ENCODE results near the gene NTN1. TPM values are rescaled to one million over a fixed set of nuclear protein-coding genes. Genes with fewer than 3 reads are reported as not detected.

Gene NTN1
- total RNA-seq, 4 donors from 2014 or later, result 3.6 to 20.6 (median 7.2) TPM

DNA sequence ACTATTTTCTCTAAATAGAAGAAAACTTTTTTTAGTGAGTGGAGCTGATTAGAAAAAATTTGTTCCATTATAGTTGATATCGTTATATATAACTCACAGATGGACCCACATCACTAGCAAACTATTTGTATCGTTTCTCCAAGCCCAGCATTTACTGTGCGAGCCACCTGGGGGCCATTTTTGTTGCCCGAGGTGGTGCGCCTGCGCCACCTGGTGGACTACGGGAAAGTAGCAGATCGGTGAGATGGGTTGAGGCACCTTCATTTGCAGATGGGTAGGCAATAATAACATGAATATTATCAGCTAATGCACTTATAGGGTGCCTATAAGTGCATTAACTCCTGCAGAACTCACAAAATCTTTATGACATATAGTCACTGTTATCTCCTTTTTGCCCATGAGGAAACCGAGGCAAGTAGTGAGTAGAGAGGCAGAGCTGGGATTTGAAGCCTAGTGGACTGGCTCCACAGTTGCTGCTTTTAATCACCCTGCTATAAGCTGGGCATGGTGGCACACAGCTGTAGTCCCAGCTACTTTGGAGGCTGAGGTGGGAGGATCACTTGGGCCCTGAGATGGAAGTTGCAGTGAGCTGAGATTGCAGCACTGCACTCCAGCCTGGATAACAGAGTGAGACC, 23.2 kb upstream of the NTN1 start:
- no peak overlapping the region for H3K27ac ChIP-seq
- H3K36me3 ChIP-seq, result no peaks in the 10 kb centered on the region
- H3K4me3 ChIP-seq, result no peak overlapping the region
- H3K9me3 ChIP-seq, result no peaks in the 10 kb centered on the region
- TF ChIP-seq, protein P1, sequence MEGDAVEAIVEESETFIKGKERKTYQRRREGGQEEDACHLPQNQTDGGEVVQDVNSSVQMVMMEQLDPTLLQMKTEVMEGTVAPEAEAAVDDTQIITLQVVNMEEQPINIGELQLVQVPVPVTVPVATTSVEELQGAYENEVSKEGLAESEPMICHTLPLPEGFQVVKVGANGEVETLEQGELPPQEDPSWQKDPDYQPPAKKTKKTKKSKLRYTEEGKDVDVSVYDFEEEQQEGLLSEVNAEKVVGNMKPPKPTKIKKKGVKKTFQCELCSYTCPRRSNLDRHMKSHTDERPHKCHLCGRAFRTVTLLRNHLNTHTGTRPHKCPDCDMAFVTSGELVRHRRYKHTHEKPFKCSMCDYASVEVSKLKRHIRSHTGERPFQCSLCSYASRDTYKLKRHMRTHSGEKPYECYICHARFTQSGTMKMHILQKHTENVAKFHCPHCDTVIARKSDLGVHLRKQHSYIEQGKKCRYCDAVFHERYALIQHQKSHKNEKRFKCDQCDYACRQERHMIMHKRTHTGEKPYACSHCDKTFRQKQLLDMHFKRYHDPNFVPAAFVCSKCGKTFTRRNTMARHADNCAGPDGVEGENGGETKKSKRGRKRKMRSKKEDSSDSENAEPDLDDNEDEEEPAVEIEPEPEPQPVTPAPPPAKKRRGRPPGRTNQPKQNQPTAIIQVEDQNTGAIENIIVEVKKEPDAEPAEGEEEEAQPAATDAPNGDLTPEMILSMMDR (IDR thresholded peaks at IDR 0.05), result peak; percentile 82 to 88 (median 84)
- TF ChIP-seq POLR2AphosphoS5 (IDR thresholded peaks at IDR 0.05) (no peak), POLR2A (IDR thresholded peaks at IDR 0.05) (no peak), EP300 (IDR thresholded peaks at IDR 0.05; ENCODE audit: low read depth) (no peak)
- intact Hi-C loops (cut with DNase I; ENCODE audit: low total_unique reads) (loop anchor here (10.0 kb wide), 1 partner anchor 527 kb away; no protein-coding TSS in a partner anchor), in situ Hi-C loops (cut with MboI; ENCODE audit: low pct_ligation_motif_present in 1 of 4, low pct_unique_long_range_greater_than_20kb in 1 of 4, low sequenced_read_pairs in 3 of 4) (loop anchor here (25.0 kb wide), 2 partner anchors 111 to 539 kb away; no protein-coding TSS in a partner anchor)
- peaks cover 33% of the 10 kb centered on the region for H3K27me3 ChIP-seq
- 11 to 16% methylated on average over 2 to 9 of the region's 9 CpGs for WGBS, 2 donors (ENCODE audit: low coverage in 1 of 2)
- peaks cover 0 to 11% (median 5%) of the 10 kb centered on the region in 4 donors for H3K4me1 ChIP-seq
- peak; percentile 67 for DNase-seq

DNA sequence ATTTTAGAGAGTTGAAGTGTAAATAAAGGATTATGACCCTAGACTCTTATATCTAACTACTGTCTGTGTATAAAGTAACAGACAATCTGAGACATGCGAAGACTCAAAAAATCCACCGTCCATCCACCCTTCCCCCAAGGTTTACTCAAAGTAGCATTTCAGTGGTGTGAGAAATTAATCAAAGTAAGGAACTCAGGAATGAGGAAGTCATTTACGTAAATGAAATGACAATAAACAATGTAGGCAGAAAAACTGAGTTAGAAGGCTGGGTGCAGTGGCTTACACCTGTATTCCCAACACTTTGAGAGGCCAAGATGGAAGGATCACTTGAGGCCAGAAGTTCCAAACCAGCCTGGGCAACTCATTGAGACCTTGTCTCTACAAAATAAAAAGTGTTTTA, 19.8 kb upstream of the NTN1 start:
- peaks cover 66% of the 10 kb centered on the region for H3K27me3 ChIP-seq
- 38 to 56% methylated on average over 3 of the region's 3 CpGs for WGBS, 2 donors (ENCODE audit: low coverage in 1 of 2)
- no peak overlapping the region for H3K27ac ChIP-seq
- in situ Hi-C loops (cut with MboI; ENCODE audit: low pct_ligation_motif_present in 1 of 4, low pct_unique_long_range_greater_than_20kb in 1 of 4, low sequenced_read_pairs in 3 of 4), result loop anchor here in 1 of 4 donors (25.0 kb wide), 1 partner anchor 286 kb away; no protein-coding TSS in a partner anchor
- DNase-seq, result no peak
- TF ChIP-seq POLR2A (IDR thresholded peaks at IDR 0.05), result no peak
- H3K4me3 ChIP-seq, result no peak overlapping the region
- no peaks in the 10 kb centered on the region for H3K9me3 ChIP-seq
- peaks cover 4 to 23% (median 10%) of the 10 kb centered on the region in 4 donors for H3K4me1 ChIP-seq
- intact Hi-C loops (cut with DNase I; ENCODE audit: low total_unique reads), result loop anchor here (10.0 kb wide), 2 partner anchors 243 to 293 kb away; no protein-coding TSS in a partner anchor
- no peaks in the 10 kb centered on the region for H3K36me3 ChIP-seq

GRCh38 chr17:9002227-9002605, 19.1 kb upstream of the NTN1 start:
- Histone ChIP-seq H3K36me3 (no peaks in the 10 kb centered on the region), H3K9me3 (no peaks in the 10 kb centered on the region), H3K4me3 (no peak overlapping the region), H3K27ac (no peak overlapping the region), H3K4me1 (peaks cover 4 to 23% (median 10%) of the 10 kb centered on the region in 4 donors), H3K27me3 (peaks cover 73% of the 10 kb centered on the region)
- 23 to 24% methylated on average over 5 to 15 of the region's 15 CpGs for WGBS, 2 donors (ENCODE audit: low coverage in 1 of 2)
- no peak for DNase-seq
- TF ChIP-seq POLR2A (IDR thresholded peaks at IDR 0.05) (no peak), POLR2AphosphoS5 (IDR thresholded peaks at IDR 0.05) (no peak), EP300 (IDR thresholded peaks at IDR 0.05; ENCODE audit: low read depth) (no peak)
- TF ChIP-seq, protein P1 (IDR thresholded peaks at IDR 0.05), result no peak
- in situ Hi-C loops (cut with MboI; ENCODE audit: low pct_ligation_motif_present in 1 of 4, low pct_unique_long_range_greater_than_20kb in 1 of 4, low sequenced_read_pairs in 3 of 4), result loop anchor here in 1 of 4 donors (25.0 kb wide), 1 partner anchor 285 kb away; no protein-coding TSS in a partner anchor
- intact Hi-C loops (cut with DNase I; ENCODE audit: low total_unique reads), result loop anchor here (10.0 kb wide), 2 partner anchors 243 to 293 kb away; no protein-coding TSS in a partner anchor

DNA sequence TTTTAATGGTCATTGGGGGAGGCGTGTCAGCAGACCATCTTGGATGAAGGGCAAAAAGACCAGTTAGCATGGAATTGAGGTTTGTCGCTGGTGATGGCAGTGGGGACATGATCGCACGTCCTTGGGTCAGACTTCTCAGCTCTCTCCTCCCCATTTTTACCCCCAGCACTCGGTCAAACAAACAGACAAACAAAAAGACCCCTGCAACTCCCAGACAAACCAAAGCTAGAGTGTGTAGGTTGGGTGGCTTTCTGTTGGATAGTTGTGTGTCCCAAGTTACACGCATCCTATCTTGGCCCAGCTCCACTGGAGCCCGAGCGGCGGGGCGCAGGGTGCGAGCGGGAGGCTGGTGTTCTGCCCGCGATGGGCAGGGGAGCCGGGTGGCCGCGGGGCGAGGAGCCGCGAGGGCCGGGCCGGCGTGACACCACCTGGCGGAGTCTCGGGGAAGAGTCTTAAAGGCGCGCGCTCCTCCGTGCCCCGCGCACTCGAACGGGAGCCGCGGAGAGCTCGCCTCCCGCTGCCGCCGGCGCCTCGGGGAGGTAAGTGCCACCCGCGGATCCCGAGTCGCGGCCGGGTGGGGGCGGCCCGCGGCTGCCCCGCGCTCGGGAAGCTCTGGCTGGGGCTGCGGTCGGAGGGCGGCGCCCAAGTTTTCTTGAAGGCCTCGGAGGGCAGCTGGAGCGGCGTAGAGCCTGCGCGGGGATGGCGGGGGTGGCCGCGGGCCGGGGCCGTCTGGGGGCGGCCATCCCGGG, 18.5 kb upstream of the NTN1 start:
- peaks cover 75% of the 10 kb centered on the region for H3K27me3 ChIP-seq
- no peaks in the 10 kb centered on the region for H3K36me3 ChIP-seq
- H3K9me3 ChIP-seq, result no peaks in the 10 kb centered on the region
- in situ Hi-C loops (cut with MboI; ENCODE audit: low pct_ligation_motif_present in 1 of 4, low pct_unique_long_range_greater_than_20kb in 1 of 4, low sequenced_read_pairs in 3 of 4), result loop anchor here in 1 of 4 donors (25.0 kb wide), 1 partner anchor 285 kb away; no protein-coding TSS in a partner anchor
- H3K4me3 ChIP-seq, result peak overlapping the region; percentile 41 to 47 (median 46)
- TF ChIP-seq, protein P1 (IDR thresholded peaks at IDR 0.05), result peak in 3 of 5 experiments; percentile 21 to 40 (median 33)
- TF ChIP-seq EP300 (IDR thresholded peaks at IDR 0.05; ENCODE audit: low read depth), result no peak
- no peak for TF ChIP-seq POLR2A (IDR thresholded peaks at IDR 0.05)
- TF ChIP-seq POLR2AphosphoS5 (IDR thresholded peaks at IDR 0.05), result no peak
- WGBS, 2 donors (ENCODE audit: low coverage in 1 of 2), result 4% methylated on average over 54 of the region's 69 CpGs; no CpG with 5 or more reads in 1 of the 2 donors
- DNase-seq, result no peak
- intact Hi-C loops (cut with DNase I; ENCODE audit: low total_unique reads), result loop anchor here (10.0 kb wide), 2 partner anchors 242 to 292 kb away; no protein-coding TSS in a partner anchor
- H3K27ac ChIP-seq, result peak overlapping the region in 2 of 4 donors; percentile 48 to 50
- peaks cover 4 to 23% (median 10%) of the 10 kb centered on the region in 4 donors for H3K4me1 ChIP-seq
